H9 (cell line): ENCODE results near the gene CROCC. TPM values are rescaled to one million over a fixed set of nuclear protein-coding genes. Genes with fewer than 3 reads are reported as not detected.

ENCODE experiments used
- DNase-seq: peaks from one replicate; pipeline ENCODE4 v3.0.0-alpha.2; 2017
- H2AFZ ChIP-seq: one replicate; pipeline ENCODE4 v1.6.1; 2013; ENCODE audit warnings: mild to moderate bottlenecking, low read length, control low read depth, moderate library complexity
- H2AK5ac ChIP-seq: 2 replicates; pipeline ENCODE4 v1.6.1; 2013; ENCODE audit warnings: low read length, control low read depth, mixed read lengths; ENCODE audit not compliant: insufficient read length
- H2BK120ac ChIP-seq: one replicate; pipeline ENCODE4 v1.6.1; 2013; ENCODE audit warnings: low read depth, mild to moderate bottlenecking, low read length, control low read depth, inconsistent platforms; ENCODE audit not compliant: poor library complexity, severe bottlenecking
- H2BK12ac ChIP-seq: 2 replicates; pipeline ENCODE4 v1.6.1; 2013; ENCODE audit warnings: low read length, control low read depth, mixed read lengths, low read depth; ENCODE audit not compliant: insufficient read length
- H2BK15ac ChIP-seq: 2 replicates; pipeline ENCODE4 v1.6.1; 2013; ENCODE audit warnings: low read depth, low read length, control low read depth
- H2BK20ac ChIP-seq: one replicate; pipeline ENCODE4 v1.6.1; 2013; ENCODE audit warnings: low read depth, mild to moderate bottlenecking, low read length, control low read depth, inconsistent platforms; ENCODE audit not compliant: poor library complexity, severe bottlenecking
- H2BK5ac ChIP-seq: 2 replicates; pipeline ENCODE4 v1.6.1; 2013; ENCODE audit warnings: low read length, control low read depth, mixed read lengths; ENCODE audit not compliant: insufficient read length
- H3K14ac ChIP-seq: 2 replicates; pipeline ENCODE4 v1.6.1; 2013; ENCODE audit warnings: low read length, control low read depth; ENCODE audit not compliant: insufficient read depth
- H3K18ac ChIP-seq: 2 replicates; pipeline ENCODE4 v1.6.1; 2013; ENCODE audit warnings: low read depth, mild to moderate bottlenecking, mixed read lengths, low read length, control low read depth; ENCODE audit not compliant: insufficient read length
- H3K23ac ChIP-seq: 2 replicates; pipeline ENCODE4 v1.6.1; 2013; ENCODE audit warnings: low read length, control low read depth, mixed read lengths, low read depth; ENCODE audit not compliant: insufficient read length
- H3K23me2 ChIP-seq: 2 replicates; pipeline ENCODE4 v1.6.1; 2013; ENCODE audit warnings: low read depth, mild to moderate bottlenecking, mixed read lengths, low read length, control low read depth; ENCODE audit not compliant: insufficient read length, poor library complexity, severe bottlenecking
- H3K27ac ChIP-seq: 2 replicates; pipeline ENCODE4 v1.5.1; 2013; ENCODE audit warnings: low read length, control low read depth, mixed read lengths, low read depth; ENCODE audit not compliant: insufficient read length
- H3K27me3 ChIP-seq: 2 replicates; pipeline ENCODE4 v1.6.1; 2013; ENCODE audit warnings: low read length, control low read depth, inconsistent platforms; ENCODE audit not compliant: insufficient read depth
- H3K4ac ChIP-seq: 2 replicates; pipeline ENCODE4 v1.6.1; 2013; ENCODE audit warnings: low read depth, mild to moderate bottlenecking, control low read depth, inconsistent platforms, low read length, moderate library complexity
- H3K4me1 ChIP-seq: 2 replicates; pipeline ENCODE4 v1.6.1; 2013; ENCODE audit warnings: low read length, control low read depth, inconsistent platforms; ENCODE audit not compliant: insufficient read depth
- H3K4me2 ChIP-seq: 2 replicates; pipeline ENCODE4 v1.6.1; 2013; ENCODE audit warnings: low read length, control low read depth, mixed read lengths; ENCODE audit not compliant: insufficient read length, insufficient read depth
- H3K56ac ChIP-seq: 2 replicates; pipeline ENCODE4 v1.6.1; 2013; ENCODE audit warnings: low read depth, mild to moderate bottlenecking, mixed read lengths, low read length, control low read depth; ENCODE audit not compliant: insufficient read length
- H3K79me1 ChIP-seq: 2 replicates; pipeline ENCODE4 v1.6.1; 2013; ENCODE audit warnings: low read depth, mild to moderate bottlenecking, moderate library complexity, low read length, control low read depth, inconsistent platforms; ENCODE audit not compliant: insufficient read depth, poor library complexity, severe bottlenecking
- H3K79me2 ChIP-seq: 2 replicates; pipeline ENCODE4 v1.6.1; 2013; ENCODE audit warnings: low read length, control low read depth, inconsistent platforms; ENCODE audit not compliant: insufficient read depth
- H3K9ac ChIP-seq: 2 replicates; pipeline ENCODE4 v1.6.1; 2013; ENCODE audit warnings: low read length, control low read depth, mixed read lengths; ENCODE audit not compliant: insufficient read length; ENCODE audit errors: extremely low read depth
- H3K9me3 ChIP-seq: one replicate; pipeline ENCODE4 v1.6.1; 2013; ENCODE audit warnings: low read depth, low read length, inconsistent platforms; ENCODE audit not compliant: control insufficient read depth
- H3T11ph ChIP-seq: one replicate; pipeline ENCODE4 v1.6.1; 2013; ENCODE audit warnings: mild to moderate bottlenecking, low read length, control low read depth, inconsistent platforms
- H4K20me1 ChIP-seq: one replicate; pipeline ENCODE4 v1.6.1; 2013; ENCODE audit not compliant: control insufficient read depth, insufficient read length, insufficient read depth
- H4K5ac ChIP-seq: 2 replicates; pipeline ENCODE4 v1.6.1; 2013; ENCODE audit warnings: low read depth, mild to moderate bottlenecking, mixed read lengths, low read length, control low read depth; ENCODE audit not compliant: insufficient read length
- H4K8ac ChIP-seq: replicated peaks from 2 replicates; pipeline ENCODE4 v1.6.1; 2013; ENCODE audit warnings: low read length, control low read depth, mixed read lengths, low read depth; ENCODE audit not compliant: insufficient read length
- H4K91ac ChIP-seq: 2 replicates; pipeline ENCODE4 v1.6.1; 2013; ENCODE audit warnings: low read depth, mild to moderate bottlenecking, moderate library complexity, mixed read lengths, low read length, control low read depth; ENCODE audit not compliant: insufficient read length
- H3K27ac Mint-ChIP-seq, 3 experiments: 2 replicates in 2 of 3; 3 replicates in 1 of 3; pipeline ENCODE4 v1.8.0; 2020 to 2021; ENCODE audit warnings: mixed read lengths in 3 of 3, mild to moderate bottlenecking in 1 of 3, moderate library complexity in 1 of 3
- H3K27me3 Mint-ChIP-seq: 2 replicates; pipeline ENCODE4 v1.8.0; 2021; ENCODE audit warnings: low read depth, mild to moderate bottlenecking, moderate library complexity, mixed read lengths
- H3K36me3 Mint-ChIP-seq, 3 experiments: 2 replicates in 2 of 3; 3 replicates in 1 of 3; pipeline ENCODE4 v1.8.0; 2020 to 2021; ENCODE audit warnings: low read depth in 3 of 3, mixed read lengths in 3 of 3; ENCODE audit not compliant: insufficient read depth in 1 of 3
- H3K4me1 Mint-ChIP-seq, 2 experiments: 2 replicates each; pipeline ENCODE4 v1.8.0; 2020; ENCODE audit warnings: mixed read lengths in 2 of 2
- H3K4me3 Mint-ChIP-seq, 2 experiments: 2 replicates in 1 of 2; 3 replicates in 1 of 2; pipeline ENCODE4 v1.8.0; 2020 to 2021; ENCODE audit warnings: mild to moderate bottlenecking in 2 of 2, mixed read lengths in 2 of 2, moderate library complexity in 1 of 2
- H3K9me3 Mint-ChIP-seq, 2 experiments: 2 replicates in 1 of 2; 3 replicates in 1 of 2; pipeline ENCODE4 v1.8.0; 2020; ENCODE audit warnings: mild to moderate bottlenecking in 2 of 2, mixed read lengths in 2 of 2, moderate library complexity in 1 of 2
- CTCF ChIP-seq: fragments of 200-600 bp; sonication (generic); conservative IDR thresholded peaks from 3 replicates; pipeline ENCODE4 v1.8.0; 2021; ENCODE audit warnings: antibody characterized with exemption, mild to moderate bottlenecking
- WGBS: extraction: QIAGEN DNeasy Blood & Tissue Kit; methylation state at CpG from one replicate; pipeline ENCODE4 v1.1.7; 2013; ENCODE audit warnings: missing lambda C conversion rate, low lambda C conversion rate, mixed read lengths; ENCODE audit not compliant: insufficient read length; ENCODE audit errors: extremely low coverage; 5-methylcytosine and 5-hydroxymethylcytosine counted together
- total RNA-seq: library from RNA; stranded (reverse); gene quantifications from 2 replicates; pipeline ENCODE4 v1.2.1, GENCODE V29; 2021

Gene CROCC
- total RNA-seq, 1 experiment from 2014 or later, result 40.7 TPM

- Histone ChIP-seq H2AFZ (no peak overlapping the region), H3K27ac (no peak overlapping the region), H2BK15ac (no peak overlapping the region), H3K9ac (no peak overlapping the region), H4K20me1 (no peaks in the 10 kb centered on the region), H3K27me3 (no peaks in the 10 kb centered on the region), H3K4ac (no peak overlapping the region), H3K9me3 (no peaks in the 10 kb centered on the region), H3K14ac (0 out of 2 replicates have a peak overlapping the region, but pooled peaks have one; percentile 19), H3K23ac (no peak overlapping the region), H4K8ac (no peak overlapping the region), H4K91ac (no peak overlapping the region), H3K4me1 (no peaks in the 10 kb centered on the region), H3K4me2 (no peak overlapping the region), H3K18ac (peak overlapping the region; percentile 39), H3T11ph (no peak overlapping the region), H2BK5ac (no peak overlapping the region), H3K79me2 (peaks cover 6% of the 10 kb centered on the region; the same call in 1 of the 2 replicates), H3K79me1 (no peaks in the 10 kb centered on the region), H4K5ac (no peak overlapping the region), H3K23me2 (no peaks in the 10 kb centered on the region), H2BK120ac (no peak overlapping the region), H2BK20ac (no peak overlapping the region), H3K56ac (no peak overlapping the region), H2AK5ac (no peak overlapping the region), H2BK12ac (no peak overlapping the region)
- Mint-ChIP-seq H3K9me3 (no peaks in the 10 kb centered on the region), H3K4me3 (no peak overlapping the region; a peak in 1 of 5 replicates), H3K4me1 (peaks cover 23 to 41% of the 10 kb centered on the region in 2 experiments), H3K27ac (peak overlapping the region; percentile 11 to 74 (median 60); a peak in 5 of 7 replicates), H3K36me3 (peaks cover 12 to 24% (median 15%) of the 10 kb centered on the region in 3 experiments), H3K27me3 (no peaks in the 10 kb centered on the region)
- no peak for DNase-seq
- TF ChIP-seq CTCF, result no peak
- no CpG with 5 or more reads among the region's 14 CpGs for WGBS
Observed at GRCh38 chr1:16927256-16927655, 5.5 kb downstream of the CROCC start.
